ENCODE measurements around the gene UBE2G1. TPM values are rescaled to one million over a fixed set of nuclear protein-coding genes. Genes with fewer than 3 reads are reported as not detected.

The UBE2G1 gene, protein sequence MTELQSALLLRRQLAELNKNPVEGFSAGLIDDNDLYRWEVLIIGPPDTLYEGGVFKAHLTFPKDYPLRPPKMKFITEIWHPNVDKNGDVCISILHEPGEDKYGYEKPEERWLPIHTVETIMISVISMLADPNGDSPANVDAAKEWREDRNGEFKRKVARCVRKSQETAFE
- 8.0 and 17.2 TPM in 2 replicates for total RNA-seq (2011; cell fraction: chromatin; rRNA removed; ENCODE audit: low replicate concordance)
- 8.7 and 10.5 TPM in 2 replicates for total RNA-seq (2011; cell fraction: nucleolus; rRNA removed)
- 13.7 and 19.2 TPM in 2 replicates for total RNA-seq (2011; cell fraction: nucleoplasm; rRNA removed)
- total RNA-seq (2014; rRNA removed) (46.5 and 48.8 TPM in 2 replicates), total RNA-seq (2014; rRNA removed; fragmentation: Illumina TruSeq; extraction: Trizol) (25.2 and 30.7 TPM in 2 replicates), total RNA-seq (2015; rRNA removed; fragmentation: Illumina TruSeq; extraction: Trizol) (28.4 and 28.9 TPM in 2 replicates), total RNA-seq (2021) (65.9 and 70.1 TPM in 2 replicates), polyA plus RNA-seq (2011; rRNA removed) (26.7 and 39.6 TPM in 2 replicates), polyA plus RNA-seq (2014; fragmentation: Illumina TruSeq; extraction: Trizol) (28.8 and 36.7 TPM in 2 replicates), polyA plus RNA-seq (2014; fragmentation: Nextera tagmentation; extraction: Ambion mirVana) (10 to 100 TPM; 10.1 to 16.4 TPM), polyA plus RNA-seq (2014; rRNA removed) (29.0 and 29.7 TPM in 2 replicates), polyA minus RNA-seq (2011; rRNA and poly(A)+ RNA removed) (26.1 and 30.5 TPM in 2 replicates), Bru-seq, nascent RNA (percentile 77 among the genes with signal in this experiment), BruChase-seq, experiment 1, labeled RNA remaining after a 2-hour chase (percentile 82 among the genes with signal in this experiment), BruChase-seq, experiment 2, labeled RNA remaining after a 6-hour chase (percentile 81 among the genes with signal in this experiment)
- polyA plus RNA-seq (2011; cell fraction: cytosol; rRNA removed), result 16.9 and 21.1 TPM in 2 replicates
- polyA plus RNA-seq (2011; cell fraction: nucleus; rRNA removed), result 9.6 and 10.6 TPM in 2 replicates
- 33.0 and 37.8 TPM in 2 replicates for polyA plus RNA-seq (2012)
- polyA minus RNA-seq (2011; cell fraction: cytosol; rRNA and poly(A)+ RNA removed), result 22.1 and 25.4 TPM in 2 replicates
- 8.8 TPM in 2 replicates for polyA minus RNA-seq (2011; cell fraction: nucleus; rRNA and poly(A)+ RNA removed)
- long read RNA-seq, experiment 1, transcript UBE2G1-201 (6 exons, 3,974 nt), result major isoform, 122 of 164 reads
- long read RNA-seq, experiment 1, transcript UBE2G1-203 (5 exons, 984 nt), result minor isoform, 5 of 164 reads
- long read RNA-seq, experiment 1, partial matches to known transcripts, result 5 of 164 reads
- long read RNA-seq, experiment 1, other reads (novel, unspliced or antisense), result 30 of 164 reads
- long read RNA-seq, experiment 2, transcript UBE2G1-201 (6 exons, 3,974 nt), result major isoform, 12 of 37 reads
- long read RNA-seq, experiment 2, partial matches to known transcripts, result 1 of 37 reads
- long read RNA-seq, experiment 2, other reads (novel, unspliced or antisense), result 24 of 37 reads
- long read RNA-seq, experiment 3, transcript UBE2G1-201 (6 exons, 3,974 nt), result major isoform, 28 of 58 reads
- long read RNA-seq, experiment 3, partial matches to known transcripts, result 15 of 58 reads
- long read RNA-seq, experiment 3, other reads (novel, unspliced or antisense), result 12 of 58 reads

DNA sequence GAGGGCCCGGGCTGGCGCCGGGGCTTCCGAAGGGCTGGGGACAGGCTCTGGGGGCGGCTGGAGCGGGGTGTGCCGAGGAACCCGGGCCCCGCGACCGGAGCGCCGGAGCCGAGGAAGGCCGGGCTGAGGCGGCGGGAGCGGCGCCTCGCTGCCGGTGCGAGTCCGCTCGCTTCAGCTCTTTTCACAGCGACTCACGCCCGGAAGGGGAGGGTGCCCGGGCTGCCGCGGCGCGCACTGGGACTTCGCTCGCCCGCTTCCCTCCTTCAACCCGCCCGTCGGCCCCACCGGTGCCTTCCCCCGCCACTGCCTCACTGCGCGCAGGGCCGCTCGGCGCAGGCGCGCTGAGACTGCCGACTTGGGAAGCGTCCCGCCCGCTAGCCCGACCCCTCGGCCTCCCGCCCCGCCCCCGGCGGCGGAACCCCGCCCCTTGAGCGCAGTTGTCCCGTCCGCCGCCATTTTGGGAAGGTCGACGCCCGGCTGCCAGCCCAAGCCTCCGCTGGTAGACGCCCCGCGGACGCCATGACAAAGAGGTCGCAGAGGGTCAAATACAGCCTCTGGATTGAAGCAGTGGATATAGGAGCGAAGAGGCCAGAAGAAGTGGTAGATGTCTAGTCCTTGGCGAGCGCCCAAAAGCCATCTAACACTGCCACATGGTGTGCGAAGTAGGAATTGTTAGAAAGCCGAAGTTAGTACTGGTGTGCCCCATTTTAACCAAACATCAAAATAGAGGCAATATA lies at the start of gene UBE2G1:
Gene UBE2G1, minus strand, starts transcription at position 349 of the 737 bp plus-strand sequence. CDS start 359 bp downstream, outside the sequence.
- POLR2A ChIA-PET, result interaction anchor here (0.6 to 0.8 kb wide), 2 partner anchors 22 to 1264 kb away, joined by 3 to 4 read pairs; no protein-coding TSS in a partner anchor
- H3K27me3 ChIP-seq (ENCODE audit: control insufficient read depth in 2 of 2, insufficient read depth in 2 of 2, low read length in 2 of 2), result no peaks in the 10 kb centered on the region
- DNase-seq (ENCODE audit: extremely low read depth in 1 of 4, low spot score in 3 of 4) (peak; percentile 93 to 96 (median 94)), ATAC-seq (peak; percentile 93), FAIRE-seq (peak; percentile 91)
- H3K36me3 ChIP-seq (ENCODE audit: control insufficient read depth, insufficient read depth, low read length), result peaks cover 18% of the 10 kb centered on the region; the same call in 1 of the 3 replicates
- H3K4me1 ChIP-seq (replicated peaks in 1 of 2; ENCODE audit: control insufficient read depth in 2 of 2, insufficient read depth in 2 of 2, low read length in 2 of 2), result peaks cover 2 to 25% of the 10 kb centered on the region in 2 experiments; a peak in 3 of 5 replicates
- peak within 1 kb of the TSS; percentile 79 to 96 for H3K9ac ChIP-seq (ENCODE audit: insufficient read depth in 1 of 2, low read depth in 2 of 2, low read length in 2 of 2)
- no peaks in the 10 kb centered on the region for H4K20me1 ChIP-seq (replicated peaks; ENCODE audit: control insufficient read depth, insufficient read depth, low read length)
- peaks cover 49% of the 10 kb centered on the region for H3K79me2 ChIP-seq (ENCODE audit: control insufficient read depth, insufficient read depth, low read length)
- intact Hi-C loops (cut with micrococcal nuclease), result loop anchor here (1.0 to 2.0 kb wide), 3 partner anchors 62 to 166 kb away; no protein-coding TSS in a partner anchor
- in situ Hi-C loops (cut with MboI), result no loop called here
- CTCF ChIA-PET (ENCODE audit: low intra/inter-chr PET ratio), result interaction anchor here (1.1 kb wide), 1 partner anchor 151 kb away, joined by 4 read pairs; no protein-coding TSS in a partner anchor
- peak within 1 kb of the TSS; percentile 90 for H3K27ac ChIP-seq (ENCODE audit: extremely low read depth, low read depth, low read length)
- WGBS (ENCODE audit: insufficient coverage, low coverage, missing lambda C conversion rate), result 1% methylated on average over 19 of the region's 77 CpGs
- H3K4me3 ChIP-seq, result peak within 1 kb of the TSS; percentile 91
- BruUV-seq (replicated peaks), result no TSS peak
- no peaks in the 10 kb centered on the region for H3K9me1 ChIP-seq (ENCODE audit: control insufficient read depth, insufficient read depth, low read length)
- H3K9me3 ChIP-seq (replicated peaks; ENCODE audit: control insufficient read depth, insufficient read depth, low read depth, low read length), result no peaks in the 10 kb centered on the region
- peak within 1 kb of the TSS; percentile 80 for H2AFZ ChIP-seq (ENCODE audit: low read depth, low read length)
- peak within 1 kb of the TSS; percentile 81 for H3K4me2 ChIP-seq (ENCODE audit: insufficient read depth, low read length)
- TF ChIP-seq PHF8 (IDR thresholded peaks at IDR 0.05; ENCODE audit: borderline replicate concordance, low read length), result peak; percentile 67; the same call in 1 of the 2 replicates
- TF ChIP-seq ZBTB7A (IDR thresholded peaks at IDR 0.05; ENCODE audit: borderline replicate concordance, control insufficient read depth, low read depth, low read length), result 0 out of 2 replicates have a peak, but pooled peaks have one; percentile 32
- TF ChIP-seq MEIS2 (IDR thresholded peaks at IDR 0.05; ENCODE audit: partially characterized antibody), result peak; percentile 57
- TF ChIP-seq ZNF584 (CRISPR knock-in tag; IDR thresholded peaks at IDR 0.05; ENCODE audit: low read depth), result 0 out of 2 replicates have a peak, but pooled peaks have one; percentile 23
- peak; percentile 26; the same call in 1 of the 2 replicates for TF ChIP-seq MYC (IDR thresholded peaks at IDR 0.05; ENCODE audit: low read depth, low read length)
- TF ChIP-seq MYC (CRISPR knock-in tag; IDR thresholded peaks at IDR 0.05; ENCODE audit: borderline replicate concordance, low read depth), result no peak
- 0 out of 4 replicates have a peak, but pooled peaks of 1 of the 2 experiments have one; percentile 47 for TF ChIP-seq FOXK2 (conservative IDR thresholded peaks at IDR 0.05 in 1 of 2, IDR thresholded peaks at IDR 0.05 in 1 of 2; ENCODE audit: low read depth in 2 of 2)
- TF ChIP-seq KLF16 (IDR thresholded peaks at IDR 0.05), result no peak
- TF ChIP-seq PRMT5 (CRISPR knock-in tag; IDR thresholded peaks at IDR 0.05), result no peak
- no peak for TF ChIP-seq ARID2 (IDR thresholded peaks at IDR 0.05)
- TF ChIP-seq, protein P1, sequence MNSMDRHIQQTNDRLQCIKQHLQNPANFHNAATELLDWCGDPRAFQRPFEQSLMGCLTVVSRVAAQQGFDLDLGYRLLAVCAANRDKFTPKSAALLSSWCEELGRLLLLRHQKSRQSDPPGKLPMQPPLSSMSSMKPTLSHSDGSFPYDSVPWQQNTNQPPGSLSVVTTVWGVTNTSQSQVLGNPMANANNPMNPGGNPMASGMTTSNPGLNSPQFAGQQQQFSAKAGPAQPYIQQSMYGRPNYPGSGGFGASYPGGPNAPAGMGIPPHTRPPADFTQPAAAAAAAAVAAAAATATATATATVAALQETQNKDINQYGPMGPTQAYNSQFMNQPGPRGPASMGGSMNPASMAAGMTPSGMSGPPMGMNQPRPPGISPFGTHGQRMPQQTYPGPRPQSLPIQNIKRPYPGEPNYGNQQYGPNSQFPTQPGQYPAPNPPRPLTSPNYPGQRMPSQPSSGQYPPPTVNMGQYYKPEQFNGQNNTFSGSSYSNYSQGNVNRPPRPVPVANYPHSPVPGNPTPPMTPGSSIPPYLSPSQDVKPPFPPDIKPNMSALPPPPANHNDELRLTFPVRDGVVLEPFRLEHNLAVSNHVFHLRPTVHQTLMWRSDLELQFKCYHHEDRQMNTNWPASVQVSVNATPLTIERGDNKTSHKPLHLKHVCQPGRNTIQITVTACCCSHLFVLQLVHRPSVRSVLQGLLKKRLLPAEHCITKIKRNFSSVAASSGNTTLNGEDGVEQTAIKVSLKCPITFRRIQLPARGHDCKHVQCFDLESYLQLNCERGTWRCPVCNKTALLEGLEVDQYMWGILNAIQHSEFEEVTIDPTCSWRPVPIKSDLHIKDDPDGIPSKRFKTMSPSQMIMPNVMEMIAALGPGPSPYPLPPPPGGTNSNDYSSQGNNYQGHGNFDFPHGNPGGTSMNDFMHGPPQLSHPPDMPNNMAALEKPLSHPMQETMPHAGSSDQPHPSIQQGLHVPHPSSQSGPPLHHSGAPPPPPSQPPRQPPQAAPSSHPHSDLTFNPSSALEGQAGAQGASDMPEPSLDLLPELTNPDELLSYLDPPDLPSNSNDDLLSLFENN (IDR thresholded peaks at IDR 0.05; ENCODE audit: low read depth in 2 of 2, low read length in 2 of 2), result no peak

Measured in K562 (cell line).